NB4 (cell line): ENCODE results near the gene DGKH.

ENCODE experiments used
- DNase-seq: peaks from one replicate; pipeline ENCODE4 v3.0.0; 2010; ENCODE audit warnings: low read depth
- H3K4me3 ChIP-seq: one replicate; pipeline ENCODE4 v1.5.1; 2011; ENCODE audit warnings: mild to moderate bottlenecking, low read depth, low read length, moderate library complexity
- MAX ChIP-seq: IDR thresholded peaks from 2 replicates; pipeline ENCODE4 v1.6.1; 2011; ENCODE audit warnings: low read depth, low read length
- MYC ChIP-seq: IDR thresholded peaks from 2 replicates; pipeline ENCODE4 v1.6.1; 2011; ENCODE audit warnings: low read depth, low read length
- POLR2A ChIP-seq: IDR thresholded peaks from 2 replicates; pipeline ENCODE4 v1.6.1; 2011; ENCODE audit warnings: mild to moderate bottlenecking; ENCODE audit not compliant: insufficient read length; ENCODE audit errors: extremely low read depth
- TF ChIP-seq, protein P1 (sequence below): IDR thresholded peaks from one replicate; pipeline ENCODE4 v1.5.1; 2012; ENCODE audit warnings: low read depth, low read length

DGKH gene

DNA sequence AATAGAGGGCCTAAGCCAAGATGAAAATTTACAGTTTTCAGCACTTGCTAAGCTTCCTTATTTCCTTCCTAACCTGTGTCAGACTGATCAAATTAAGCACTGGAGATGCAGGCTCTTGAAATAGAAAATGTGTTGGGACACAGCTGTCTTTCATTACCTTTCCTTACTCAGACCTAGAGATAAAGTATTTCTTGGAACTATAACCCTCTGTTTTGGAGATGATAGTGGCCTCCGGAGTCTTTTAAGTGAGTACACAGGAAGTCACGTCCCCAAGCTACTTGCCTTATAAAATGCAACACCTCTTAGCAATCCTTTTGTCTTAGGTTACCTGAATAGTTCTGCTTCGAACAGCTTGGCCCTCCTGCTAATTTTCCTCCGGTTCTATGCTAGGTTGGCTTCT is 211.1 kb downstream of the DGKH start:
- no peak overlapping the region for H3K4me3 ChIP-seq
- no peak for DNase-seq
- no peak for TF ChIP-seq POLR2A
- TF ChIP-seq, protein P1, sequence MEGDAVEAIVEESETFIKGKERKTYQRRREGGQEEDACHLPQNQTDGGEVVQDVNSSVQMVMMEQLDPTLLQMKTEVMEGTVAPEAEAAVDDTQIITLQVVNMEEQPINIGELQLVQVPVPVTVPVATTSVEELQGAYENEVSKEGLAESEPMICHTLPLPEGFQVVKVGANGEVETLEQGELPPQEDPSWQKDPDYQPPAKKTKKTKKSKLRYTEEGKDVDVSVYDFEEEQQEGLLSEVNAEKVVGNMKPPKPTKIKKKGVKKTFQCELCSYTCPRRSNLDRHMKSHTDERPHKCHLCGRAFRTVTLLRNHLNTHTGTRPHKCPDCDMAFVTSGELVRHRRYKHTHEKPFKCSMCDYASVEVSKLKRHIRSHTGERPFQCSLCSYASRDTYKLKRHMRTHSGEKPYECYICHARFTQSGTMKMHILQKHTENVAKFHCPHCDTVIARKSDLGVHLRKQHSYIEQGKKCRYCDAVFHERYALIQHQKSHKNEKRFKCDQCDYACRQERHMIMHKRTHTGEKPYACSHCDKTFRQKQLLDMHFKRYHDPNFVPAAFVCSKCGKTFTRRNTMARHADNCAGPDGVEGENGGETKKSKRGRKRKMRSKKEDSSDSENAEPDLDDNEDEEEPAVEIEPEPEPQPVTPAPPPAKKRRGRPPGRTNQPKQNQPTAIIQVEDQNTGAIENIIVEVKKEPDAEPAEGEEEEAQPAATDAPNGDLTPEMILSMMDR, result no peak
- TF ChIP-seq MAX, result no peak
- TF ChIP-seq MYC, result no peak

DNA sequence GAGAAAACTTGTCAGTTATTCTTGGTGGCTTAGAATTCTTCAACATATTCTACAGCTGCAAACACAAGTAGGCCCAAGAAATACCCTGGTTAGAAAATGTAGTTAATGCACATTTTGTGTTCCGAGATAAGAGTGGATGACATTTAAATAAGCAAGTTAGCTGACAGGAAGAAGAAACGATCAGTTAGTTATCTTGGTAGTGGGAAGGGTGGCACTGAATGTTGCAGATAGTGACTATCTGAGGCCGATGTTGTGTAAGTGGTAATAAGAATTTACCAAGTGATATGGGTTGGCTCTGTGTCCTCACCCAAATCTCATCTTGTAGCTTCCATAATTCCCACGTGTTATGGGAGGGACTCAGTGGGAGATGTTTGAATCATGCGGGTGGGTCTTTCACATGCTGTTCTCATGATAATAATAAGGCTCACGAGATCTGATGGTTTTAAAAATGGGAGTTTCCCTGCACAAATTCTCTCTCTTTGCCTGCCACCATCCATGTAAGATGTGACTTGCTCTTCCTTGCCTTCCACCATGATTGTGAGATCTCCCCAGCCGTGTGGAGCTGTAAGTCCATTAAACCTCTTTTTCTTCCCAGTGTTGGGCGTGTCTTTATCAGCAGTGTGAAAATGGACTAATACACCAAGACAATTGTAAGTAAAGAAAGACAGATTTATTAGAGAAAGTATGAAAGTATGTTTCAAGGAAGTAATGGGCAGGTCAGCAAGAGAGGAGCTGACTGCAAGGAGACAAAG is 212.6 kb downstream of the DGKH start:
- DNase-seq, result no peak
- TF ChIP-seq POLR2A (no peak), MAX (no peak), MYC (no peak)
- TF ChIP-seq, protein P1, result no peak
- no peak overlapping the region for H3K4me3 ChIP-seq

DNA sequence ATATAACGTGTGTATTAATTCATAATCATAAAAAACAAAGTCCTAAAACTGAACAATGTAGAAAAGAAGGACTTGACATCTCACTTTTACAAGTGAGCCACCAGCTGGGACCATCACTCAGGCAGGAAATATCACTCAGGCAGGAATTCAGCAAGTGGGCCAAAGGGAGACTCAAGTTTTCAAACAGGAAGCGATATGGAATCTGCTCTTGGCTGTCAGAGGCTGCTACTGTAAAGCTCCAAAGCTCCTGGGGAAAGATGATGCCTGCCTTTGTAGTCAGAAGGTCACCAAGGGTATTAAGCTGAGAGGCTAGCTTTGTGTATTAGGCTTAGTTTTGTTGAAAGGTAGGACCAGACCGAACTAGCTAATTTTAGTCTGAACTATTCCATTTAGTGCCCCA is 218.0 kb downstream of the DGKH start:
- DNase-seq, result no peak
- no peak overlapping the region for H3K4me3 ChIP-seq
- TF ChIP-seq MYC, result no peak
- no peak for TF ChIP-seq MAX
- TF ChIP-seq POLR2A, result no peak

GRCh38 chr13:42270160-42270856 is 221.9 kb downstream of the DGKH start:
- H3K4me3 ChIP-seq, result no peak overlapping the region
- no peak for TF ChIP-seq MYC
- TF ChIP-seq, protein P1, result no peak
- TF ChIP-seq POLR2A, result no peak
- no peak for TF ChIP-seq MAX
- no peak for DNase-seq

DNA sequence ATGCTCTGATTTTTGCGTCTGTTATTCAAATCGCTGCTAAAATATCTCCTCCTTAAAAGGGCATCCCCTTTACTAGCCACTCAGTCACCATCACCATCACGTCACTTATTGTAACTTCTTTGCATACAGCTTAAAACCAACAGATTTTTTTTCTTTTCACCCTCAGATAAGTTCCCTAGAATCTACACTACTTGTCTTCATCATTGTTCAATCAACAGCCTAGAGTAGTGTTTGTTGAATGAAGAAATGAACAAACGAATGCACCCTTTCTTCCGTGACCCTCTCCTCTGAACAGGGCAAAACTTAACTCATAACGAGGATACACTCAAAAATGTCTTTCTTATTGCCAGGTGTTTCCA is 222.4 kb downstream of the DGKH start:
- TF ChIP-seq MYC (no peak), POLR2A (no peak), MAX (no peak)
- TF ChIP-seq, protein P1, result no peak
- DNase-seq, result no peak
- H3K4me3 ChIP-seq, result peak overlapping the region; percentile 47

GRCh38 chr13:42271337-42272114 is 223.1 kb downstream of the DGKH start:
- DNase-seq, result peak; percentile 97
- TF ChIP-seq POLR2A, result peak; percentile 20
- TF ChIP-seq, protein P1, result no peak
- peak; percentile 99 for TF ChIP-seq MYC
- TF ChIP-seq MAX, result peak; percentile 100
- H3K4me3 ChIP-seq, result peak overlapping the region; percentile 47
